Measurements from ENCODE around the gene SSR2. TPM values are rescaled to one million over a fixed set of nuclear protein-coding genes. Genes with fewer than 3 reads are reported as not detected.

Gene SSR2
- total and polyA plus RNA-seq, 9 donors: 261 to 601 (median 306) TPM

DNA sequence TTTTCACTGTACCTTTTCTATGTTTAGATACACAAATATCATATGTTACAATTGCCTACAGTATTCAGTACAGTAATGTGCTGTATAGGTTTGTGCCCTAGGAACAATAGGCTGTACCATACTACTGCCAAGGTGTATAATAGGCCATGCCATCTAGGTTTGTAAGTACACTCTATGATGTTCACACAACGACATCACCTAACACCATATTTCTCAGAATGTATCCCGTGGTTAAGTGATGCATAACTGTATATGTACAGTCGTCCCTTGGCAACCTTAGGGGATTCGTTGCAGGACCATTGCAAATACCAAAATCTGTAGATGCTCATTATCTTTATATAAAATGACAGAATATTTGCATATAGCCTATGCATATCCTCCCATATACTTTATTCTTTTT lies 5.8 kb upstream of the SSR2 start:
- Histone ChIP-seq H3K9me3 (no peaks in the 10 kb centered on the region), H3K27ac (no peak overlapping the region), H3K4me3 (no peak overlapping the region), H3K4me1 (ENCODE audit: insufficient read depth) (no peaks in the 10 kb centered on the region), H3K36me3 (no peaks in the 10 kb centered on the region), H3K27me3 (no peaks in the 10 kb centered on the region)
- DNase-seq: no peak
- intact Hi-C loops (cut with DNase I): no loop called here
- TF ChIP-seq POLR2A (IDR thresholded peaks at IDR 0.05) (no peak), EP300 (IDR thresholded peaks at IDR 0.05) (no peak), CTCF (IDR thresholded peaks at IDR 0.05) (no peak)
- 85 to 90% (median 86%) methylated on average over 4 of the region's 4 CpGs for WGBS, 3 donors

DNA sequence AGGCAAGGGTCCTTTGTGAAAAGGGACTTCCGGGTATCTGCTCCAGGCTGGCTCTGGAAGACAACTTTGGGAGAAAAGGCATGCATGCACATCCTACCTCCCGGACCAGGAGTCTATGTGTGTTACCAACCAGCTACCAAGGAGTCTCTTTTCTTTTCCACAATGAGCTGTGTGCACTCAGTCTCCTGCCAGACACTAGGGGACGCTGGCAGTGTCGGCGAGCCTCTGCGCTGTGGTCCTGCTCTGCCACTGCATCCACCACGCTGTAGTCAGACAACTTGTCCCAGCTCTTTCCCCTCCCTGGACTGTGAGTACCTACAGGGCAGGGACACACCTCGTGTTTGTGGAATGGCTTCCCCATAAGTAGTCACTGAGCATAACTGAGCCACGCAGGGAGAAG lies 5.1 kb upstream of the SSR2 start:
- TF ChIP-seq CTCF (IDR thresholded peaks at IDR 0.05): no peak
- TF ChIP-seq EP300 (IDR thresholded peaks at IDR 0.05): no peak
- H3K27me3 ChIP-seq: no peaks in the 10 kb centered on the region
- H3K4me1 ChIP-seq (ENCODE audit: insufficient read depth): no peaks in the 10 kb centered on the region
- 10 to 17% (median 13%) methylated on average over 9 of the region's 9 CpGs for whole genome bisulfite sequencing, 3 donors
- no peak overlapping the region for H3K4me3 ChIP-seq
- no peak for DNase-seq
- intact Hi-C loops (cut with DNase I): no loop called here
- H3K36me3 ChIP-seq: no peaks in the 10 kb centered on the region
- H3K9me3 ChIP-seq: no peaks in the 10 kb centered on the region
- no peak overlapping the region for H3K27ac ChIP-seq

GRCh38 chr1:156024801-156025200 lies 4.0 kb upstream of the SSR2 start:
- H3K27ac ChIP-seq: no peak overlapping the region
- no peak overlapping the region for H3K4me3 ChIP-seq
- H3K9me3 ChIP-seq: no peaks in the 10 kb centered on the region
- no peak for TF ChIP-seq POLR2A (IDR thresholded peaks at IDR 0.05)
- no peak for TF ChIP-seq CTCF (IDR thresholded peaks at IDR 0.05)
- TF ChIP-seq EP300 (IDR thresholded peaks at IDR 0.05): no peak
- intact Hi-C loops (cut with DNase I): no loop called here
- H3K27me3 ChIP-seq: no peaks in the 10 kb centered on the region
- H3K4me1 ChIP-seq (ENCODE audit: insufficient read depth): peaks cover 1% of the 10 kb centered on the region
- H3K36me3 ChIP-seq: no peaks in the 10 kb centered on the region
- DNase-seq: no peak
- WGBS, 3 donors: 79 to 87% (median 81%) methylated on average over 5 of the region's 5 CpGs

DNA sequence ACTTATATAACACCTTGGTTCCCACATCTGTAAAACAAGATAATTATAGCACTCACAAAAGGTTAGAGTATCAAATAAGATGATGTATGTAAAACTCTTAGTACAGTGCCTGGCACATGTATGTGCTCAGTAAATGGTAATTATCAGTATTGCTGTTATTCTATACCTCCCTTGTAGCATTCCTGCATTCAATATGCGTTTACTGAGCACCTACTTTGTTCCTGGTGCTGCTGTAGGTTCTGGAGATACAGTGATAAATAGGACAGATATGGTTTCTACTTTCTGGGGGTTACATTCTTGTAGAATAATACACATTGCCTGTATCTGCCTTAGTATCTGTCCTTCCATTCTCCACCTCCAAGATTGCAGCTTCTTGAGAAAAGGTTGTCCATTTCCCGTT lies 1.2 kb upstream of the SSR2 start:
- TF ChIP-seq EP300 (IDR thresholded peaks at IDR 0.05): no peak
- 64 to 73% (median 68%) methylated on average over 2 of the region's 2 CpGs for WGBS, 3 donors

GRCh38 chr1:156021093-156021428 lies 310 bp upstream of the SSR2 start:
- 0 to 1% (median 1%) methylated on average over 4 of the region's 4 CpGs for WGBS, 3 donors
- intact Hi-C loops (cut with DNase I): no loop called here
- peak overlapping the region in 1 of 2 donors; percentile 74 for H3K27ac ChIP-seq
- no peaks in the 10 kb centered on the region for H3K9me3 ChIP-seq
- TF ChIP-seq CTCF (IDR thresholded peaks at IDR 0.05): no peak
- TF ChIP-seq POLR2A (IDR thresholded peaks at IDR 0.05): no peak
- TF ChIP-seq EP300 (IDR thresholded peaks at IDR 0.05): no peak
- no peaks in the 10 kb centered on the region for H3K27me3 ChIP-seq
- H3K36me3 ChIP-seq: no peaks in the 10 kb centered on the region
- H3K4me3 ChIP-seq: peak overlapping the region; percentile 88
- peaks cover 5% of the 10 kb centered on the region for H3K4me1 ChIP-seq (ENCODE audit: insufficient read depth)
- no peak for DNase-seq

More for the DNA sequence above, 1.2 kb upstream of the SSR2 start:
- Histone ChIP-seq H3K4me3 (no peak overlapping the region), H3K27ac (no peak overlapping the region), H3K4me1 (ENCODE audit: insufficient read depth) (peaks cover 5% of the 10 kb centered on the region), H3K9me3 (no peaks in the 10 kb centered on the region), H3K36me3 (no peaks in the 10 kb centered on the region), H3K27me3 (no peaks in the 10 kb centered on the region)
- intact Hi-C loops (cut with DNase I): no loop called here
- DNase-seq: no peak

Measured in ovary (tissue), 9 donors.